ENCODE results near the gene STX7.
A peak's percentile ranks its signal among the peaks of the same experiment; 100 is the strongest.

Gene STX7

DNA sequence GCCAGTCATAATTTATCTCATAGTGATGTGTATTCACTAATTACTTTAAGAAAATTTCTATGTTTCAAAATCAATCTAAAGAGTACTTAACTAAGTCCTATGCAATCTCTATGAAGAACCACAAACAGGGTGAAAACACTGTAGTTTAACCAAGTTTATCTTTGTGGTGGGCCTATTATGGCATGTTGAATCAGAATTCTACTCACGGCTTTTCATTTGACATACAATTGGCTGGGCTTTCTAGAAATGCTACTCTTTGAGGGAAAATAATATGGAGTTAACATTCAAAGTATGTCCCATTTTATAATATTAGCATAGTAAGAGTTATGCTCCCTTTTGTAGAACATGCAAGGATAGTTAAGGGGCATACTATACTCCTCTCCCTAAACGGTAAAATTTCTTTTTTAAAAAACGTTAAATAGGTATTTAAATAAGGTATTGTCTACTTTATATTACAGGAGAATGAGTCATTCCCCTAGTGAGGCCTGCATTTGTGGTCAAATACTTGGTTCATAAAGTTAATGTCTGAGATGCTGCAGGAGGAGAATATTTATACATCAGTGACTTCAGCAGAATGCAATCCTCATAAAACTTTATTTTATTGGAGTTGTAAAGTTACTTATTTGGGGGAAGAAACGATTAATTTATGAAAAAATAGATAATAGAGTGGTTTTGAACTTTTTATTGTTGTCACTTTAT is 113.4 kb downstream of the STX7 start:
- Mint-ChIP-seq H3K4me1 (ENCODE audit: low read depth) (peaks cover 6% of the 10 kb centered on the region), H3K27me3 (peaks cover 44% of the 10 kb centered on the region), H3K27ac (no peak overlapping the region), H3K4me3 (peak overlapping the region; percentile 67), H3K9me3 (ENCODE audit: low read depth) (peaks cover 11% of the 10 kb centered on the region), H3K36me3 (peaks cover 2% of the 10 kb centered on the region)
